Fibroblast of villous mesenchyme (primary cell): ENCODE measurements around the gene ERFE. TPM values are rescaled to one million over a fixed set of nuclear protein-coding genes. Genes with fewer than 3 reads are reported as not detected.

Experiments used
- DNase-seq: peaks from one replicate; pipeline ENCODE4 v3.0.0-alpha.2; 2010; ENCODE audit warnings: low read depth
- H3K4me3 ChIP-seq: 2 replicates; pipeline ENCODE4 v1.5.1; 2011; ENCODE audit warnings: low read depth, mild to moderate bottlenecking, low read length
- total RNA-seq: library from RNA; depleted of rRNA; stranded (reverse); fragments of >200 nt; gene quantifications from 2 replicates; pipeline ENCODE4 v1.2.3, GENCODE V29; 2012
- TF ChIP-seq, protein P1 (sequence below): IDR thresholded peaks from 2 replicates; pipeline ENCODE4 v1.5.1; 2012; ENCODE audit warnings: low read depth, mild to moderate bottlenecking, low read length; ENCODE audit not compliant: insufficient read depth

The ERFE gene
- total RNA-seq, 1 donor = 0.86 TPM

DNA sequence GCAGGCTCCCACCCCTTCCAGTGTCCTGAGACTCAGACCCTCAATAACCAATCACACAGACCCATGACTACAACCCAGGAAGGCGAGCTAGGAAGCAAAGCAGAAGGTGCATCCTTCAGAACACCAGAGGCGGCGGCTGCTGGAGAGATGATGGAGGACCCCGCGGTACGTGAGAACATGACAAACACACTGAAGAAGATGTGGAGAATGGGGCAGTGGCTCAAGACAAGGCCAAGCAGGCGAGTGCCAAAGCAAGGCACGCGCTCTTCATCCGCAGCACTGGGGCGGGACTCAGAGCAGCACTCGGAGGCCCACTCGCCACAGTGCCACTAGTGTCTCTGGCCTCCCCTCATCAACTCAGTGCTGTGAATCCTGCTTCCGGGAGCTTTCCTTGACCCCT is 13.7 kb downstream of the ERFE start:
- TF ChIP-seq, protein P1, sequence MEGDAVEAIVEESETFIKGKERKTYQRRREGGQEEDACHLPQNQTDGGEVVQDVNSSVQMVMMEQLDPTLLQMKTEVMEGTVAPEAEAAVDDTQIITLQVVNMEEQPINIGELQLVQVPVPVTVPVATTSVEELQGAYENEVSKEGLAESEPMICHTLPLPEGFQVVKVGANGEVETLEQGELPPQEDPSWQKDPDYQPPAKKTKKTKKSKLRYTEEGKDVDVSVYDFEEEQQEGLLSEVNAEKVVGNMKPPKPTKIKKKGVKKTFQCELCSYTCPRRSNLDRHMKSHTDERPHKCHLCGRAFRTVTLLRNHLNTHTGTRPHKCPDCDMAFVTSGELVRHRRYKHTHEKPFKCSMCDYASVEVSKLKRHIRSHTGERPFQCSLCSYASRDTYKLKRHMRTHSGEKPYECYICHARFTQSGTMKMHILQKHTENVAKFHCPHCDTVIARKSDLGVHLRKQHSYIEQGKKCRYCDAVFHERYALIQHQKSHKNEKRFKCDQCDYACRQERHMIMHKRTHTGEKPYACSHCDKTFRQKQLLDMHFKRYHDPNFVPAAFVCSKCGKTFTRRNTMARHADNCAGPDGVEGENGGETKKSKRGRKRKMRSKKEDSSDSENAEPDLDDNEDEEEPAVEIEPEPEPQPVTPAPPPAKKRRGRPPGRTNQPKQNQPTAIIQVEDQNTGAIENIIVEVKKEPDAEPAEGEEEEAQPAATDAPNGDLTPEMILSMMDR = no peak
- DNase-seq = no peak
- H3K4me3 ChIP-seq = no peak overlapping the region

DNA sequence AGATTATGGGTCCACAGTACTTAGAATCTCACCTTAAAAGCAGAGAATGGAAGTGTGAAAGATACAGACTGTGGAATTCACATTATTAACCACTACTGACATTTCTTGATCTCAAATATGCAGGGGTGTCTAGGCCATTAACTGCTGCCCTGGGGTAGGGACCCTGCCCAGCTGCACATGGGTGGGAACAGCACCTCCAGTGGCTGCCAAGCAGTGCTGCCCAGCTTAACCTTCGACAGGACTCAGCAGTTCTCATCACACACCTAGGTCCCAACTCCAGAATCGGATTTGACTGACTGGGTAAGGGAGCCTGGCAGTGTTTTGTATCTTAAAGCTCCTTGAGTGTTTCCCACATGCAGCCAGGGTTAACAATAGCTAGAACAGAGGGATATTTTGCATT is 14.9 kb downstream of the ERFE start:
- DNase-seq = no peak
- TF ChIP-seq, protein P1 = peak; percentile 17
- H3K4me3 ChIP-seq = no peak overlapping the region

DNA sequence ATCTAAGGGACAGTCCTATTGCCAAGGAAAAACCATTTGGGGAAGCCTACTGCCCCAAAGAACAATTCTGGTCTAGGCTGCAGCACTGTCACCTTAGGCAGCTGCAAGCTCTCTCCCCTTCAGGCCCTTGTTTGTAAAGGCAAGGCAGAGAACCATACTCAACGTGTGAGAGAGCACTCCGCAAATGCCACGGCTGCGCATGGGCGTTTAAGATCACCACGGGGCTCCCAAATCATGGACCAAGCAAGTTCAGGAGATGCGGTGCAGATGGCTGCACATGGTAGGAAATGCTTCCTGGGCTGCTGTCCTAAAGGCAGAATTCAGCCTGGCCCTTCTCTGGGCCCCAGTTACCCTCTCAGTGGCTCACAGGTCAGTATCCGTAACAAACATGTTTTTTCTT is 15.5 kb downstream of the ERFE start:
- H3K4me3 ChIP-seq = no peak overlapping the region
- TF ChIP-seq, protein P1 = no peak
- DNase-seq = no peak

DNA sequence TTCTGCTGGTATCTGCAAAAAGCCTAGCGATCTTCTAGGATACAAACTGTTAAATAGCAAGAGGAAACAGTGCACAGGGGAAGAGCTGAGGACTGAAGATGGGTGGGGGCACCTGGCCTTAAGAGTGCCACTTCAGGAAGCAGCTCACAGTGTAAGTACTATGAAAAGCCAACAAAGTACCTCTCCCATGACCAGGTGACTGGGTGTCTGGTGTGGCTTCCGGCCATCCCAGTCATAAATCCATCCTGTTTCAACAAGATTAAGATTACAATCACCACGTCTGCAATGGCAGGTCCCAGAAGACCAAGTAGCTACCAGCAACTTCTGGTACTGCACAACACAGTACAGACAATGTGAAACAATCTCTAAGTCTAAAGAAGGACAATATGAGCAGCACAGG is 15.9 kb downstream of the ERFE start:
- TF ChIP-seq, protein P1 = no peak
- no peak for DNase-seq
- no peak overlapping the region for H3K4me3 ChIP-seq

DNA sequence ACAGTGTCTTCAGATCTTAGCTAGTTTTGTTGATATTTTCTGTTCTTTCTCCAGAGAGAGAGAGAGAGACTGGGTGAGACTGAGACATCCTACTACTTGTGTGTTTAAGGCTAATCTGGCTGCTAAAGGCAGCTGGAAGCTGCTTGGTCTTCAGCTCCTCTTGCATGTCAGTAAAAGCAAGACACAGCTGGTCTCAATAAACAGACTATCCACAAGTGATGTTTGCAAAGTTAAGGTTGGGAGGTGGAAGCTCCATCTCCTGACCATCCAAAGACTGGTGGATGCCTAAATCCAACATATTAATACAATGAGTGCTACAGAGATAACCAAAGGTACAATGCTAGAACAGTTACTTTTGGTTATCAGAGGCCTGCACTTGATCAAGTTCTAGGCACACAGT is 17.8 kb downstream of the ERFE start:
- TF ChIP-seq, protein P1 = no peak
- H3K4me3 ChIP-seq = no peak overlapping the region
- peak; percentile 59 for DNase-seq

DNA sequence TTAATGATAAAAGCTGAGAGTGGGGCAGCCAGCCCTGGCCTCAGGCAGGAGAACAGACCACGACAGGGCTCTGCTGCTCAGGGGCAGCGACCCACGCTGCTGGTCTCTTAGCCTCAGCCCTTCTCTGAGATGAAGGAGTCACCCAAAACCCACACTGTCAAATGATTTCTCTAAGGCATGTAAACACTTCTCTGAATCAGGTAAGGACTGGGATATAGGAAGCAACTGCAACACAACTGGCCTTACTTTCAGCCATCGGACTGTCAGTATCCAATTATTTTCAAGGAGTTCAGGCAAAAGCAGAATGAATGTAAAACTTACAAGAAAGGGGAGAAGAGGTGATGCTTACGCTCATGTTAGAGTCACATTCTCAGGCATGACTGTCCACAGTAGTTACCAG is 21.8 kb downstream of the ERFE start:
- H3K4me3 ChIP-seq = no peak overlapping the region
- no peak for DNase-seq
- TF ChIP-seq, protein P1 = no peak

DNA sequence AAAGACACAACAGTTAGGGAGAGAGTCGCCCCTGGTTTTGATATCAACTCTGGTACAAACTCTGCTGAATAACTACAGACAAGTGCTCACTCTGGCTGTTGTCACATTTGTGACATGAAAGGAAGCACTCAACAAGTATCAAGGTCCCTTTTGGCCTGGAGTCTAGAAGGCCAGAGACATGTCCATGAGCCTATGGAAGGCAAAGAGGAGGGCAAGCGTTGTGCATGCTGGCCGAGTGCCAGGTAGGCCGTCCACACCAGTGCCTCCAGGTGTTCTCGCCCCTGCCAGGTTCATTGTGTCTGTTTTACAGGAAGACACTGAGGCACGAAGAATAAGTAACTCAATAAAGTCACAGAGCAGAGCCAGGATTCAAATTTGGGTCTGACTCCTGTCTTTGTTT is 23.6 kb downstream of the ERFE start:
- TF ChIP-seq, protein P1 = no peak
- no peak for DNase-seq

More for the DNA sequence above, 23.6 kb downstream of the ERFE start:
- H3K4me3 ChIP-seq = no peak overlapping the region
